HEK293 (cell line): ENCODE measurements around the gene ZC3H4.

ENCODE experiments used
- CTCF ChIA-PET: fragments of 350-600 bp; formaldehyde crosslinking; extraction: SDS; loops from one replicate; lab custom pipeline; 2021; ENCODE audit warnings: antibody characterized with exemption; lab: Yijun Ruan, JAX
- POLR2A ChIA-PET: fragments of 300-600 bp; formaldehyde crosslinking; extraction: SDS; loops from one replicate; lab custom pipeline; 2020; ENCODE audit warnings: antibody characterized with exemption, inconsistent platforms; lab: Yijun Ruan, JAX
- H3K27ac ChIP-seq: fragments of 200-500 bp; sonication (Bioruptor generic); 2 replicates; pipeline ENCODE4 v1.5.1; 2014; ENCODE audit warnings: low read depth, low read length, control low read depth, inconsistent platforms; ENCODE audit errors: extremely low read depth
- H3K36me3 ChIP-seq, 2 experiments: fragments of 200-500 bp in 1 of 2; sonication (Bioruptor generic) in 1 of 2; 1 replicate in 1 of 2; 2 replicates in 1 of 2; pipeline ENCODE4 v1.5.1; 2014 to 2017; ENCODE audit warnings: inconsistent platforms in 2 of 2, low read length in 2 of 2; ENCODE audit not compliant: control insufficient read depth in 2 of 2, insufficient read depth in 1 of 2
- H3K4me1 ChIP-seq: fragments of 200-500 bp; sonication (Bioruptor generic); 2 replicates; pipeline ENCODE4 v1.5.1; 2014; ENCODE audit warnings: mild to moderate bottlenecking, low read length, inconsistent platforms; ENCODE audit not compliant: control insufficient read depth, insufficient read depth
- H3K4me3 ChIP-seq: 2 replicates; pipeline ENCODE4 v1.5.1; 2011; ENCODE audit warnings: low read depth, mild to moderate bottlenecking, control low read depth, low read length, moderate library complexity
- H3K9me3 ChIP-seq: fragments of 200-500 bp; sonication (Bioruptor generic); 2 replicates; pipeline ENCODE4 v1.5.1; 2014; ENCODE audit warnings: low read depth, low read length, inconsistent platforms; ENCODE audit not compliant: control insufficient read depth, insufficient read depth
- BCL11B ChIP-seq: fragments of 450-650 bp; formaldehyde crosslinking; IDR thresholded peaks from 2 replicates; pipeline ENCODE4 v1.5.1; 2016; ENCODE audit warnings: low read depth, missing biosample characterization, missing genetic modification characterization
- CTCF ChIP-seq: fragments of 450-650 bp; formaldehyde crosslinking; IDR thresholded peaks from 2 replicates; pipeline ENCODE4 v1.5.1; 2016; ENCODE audit warnings: missing biosample characterization, missing genetic modification characterization
- GLIS1 ChIP-seq: fragments of 450-650 bp; formaldehyde crosslinking; IDR thresholded peaks from 2 replicates; pipeline ENCODE4 v1.5.1; 2016; ENCODE audit warnings: missing biosample characterization, missing genetic modification characterization
- KLF8 ChIP-seq: fragments of 450-650 bp; formaldehyde crosslinking; IDR thresholded peaks from 2 replicates; pipeline ENCODE4 v1.5.1; 2016; ENCODE audit warnings: missing biosample characterization, missing genetic modification characterization
- SP3 ChIP-seq: fragments of 450-650 bp; formaldehyde crosslinking; IDR thresholded peaks from 2 replicates; pipeline ENCODE4 v1.5.1; 2016; ENCODE audit warnings: missing biosample characterization, missing genetic modification characterization
- ZNF280D ChIP-seq: fragments of 450-650 bp; formaldehyde crosslinking; IDR thresholded peaks from 2 replicates; pipeline ENCODE4 v1.5.1; 2016; ENCODE audit warnings: missing biosample characterization, missing genetic modification characterization
- ZNF341 ChIP-seq: fragments of 450-650 bp; formaldehyde crosslinking; IDR thresholded peaks from 2 replicates; pipeline ENCODE4; 2016; ENCODE audit warnings: low read depth, missing biosample characterization, missing genetic modification characterization
- ZNF48 ChIP-seq: fragments of 450-650 bp; formaldehyde crosslinking; IDR thresholded peaks from 2 replicates; pipeline ENCODE4 v1.5.1; 2016; ENCODE audit warnings: missing biosample characterization, missing genetic modification characterization
- ZNF555 ChIP-seq: fragments of 450-650 bp; formaldehyde crosslinking; conservative IDR thresholded peaks from 2 replicates; pipeline ENCODE4 v1.5.1; 2017; ENCODE audit warnings: missing biosample characterization, mild to moderate bottlenecking, missing genetic modification characterization, inconsistent platforms
- ZNF629 ChIP-seq: fragments of 450-650 bp; formaldehyde crosslinking; IDR thresholded peaks from 2 replicates; pipeline ENCODE4 v1.5.1; 2017; ENCODE audit warnings: missing biosample characterization, missing genetic modification characterization
- ZNF654 ChIP-seq: fragments of 450-650 bp; formaldehyde crosslinking; IDR thresholded peaks from 2 replicates; pipeline ENCODE4 v1.5.1; 2016; ENCODE audit warnings: low read depth, missing biosample characterization, missing genetic modification characterization
- ZNF664 ChIP-seq: fragments of 450-650 bp; formaldehyde crosslinking; IDR thresholded peaks from 2 replicates; pipeline ENCODE4 v1.5.1; 2016; ENCODE audit warnings: missing biosample characterization, missing genetic modification characterization
- ZNF843 ChIP-seq: fragments of 450-650 bp; formaldehyde crosslinking; IDR thresholded peaks from 2 replicates; pipeline ENCODE4 v1.5.1; 2016; ENCODE audit warnings: missing biosample characterization, missing genetic modification characterization
- ZXDB ChIP-seq: fragments of 450-650 bp; formaldehyde crosslinking; IDR thresholded peaks from 2 replicates; pipeline ENCODE4 v1.5.1; 2016; ENCODE audit warnings: missing biosample characterization, missing genetic modification characterization
- TF ChIP-seq, protein P1 (sequence below): fragments of 450-650 bp; IDR thresholded peaks from 2 replicates; pipeline ENCODE4 v1.5.1; 2018; ENCODE audit warnings: missing biosample characterization, missing genetic modification characterization
- TF ChIP-seq, protein P2 (sequence below): fragments of 450-650 bp; formaldehyde crosslinking; IDR thresholded peaks from 2 replicates; pipeline ENCODE4 v1.5.1; 2016; ENCODE audit warnings: missing biosample characterization, missing genetic modification characterization
- TF ChIP-seq, protein P3 (sequence below): fragments of 450-650 bp; formaldehyde crosslinking; IDR thresholded peaks from 2 replicates; pipeline ENCODE4 v1.5.1; 2016; ENCODE audit warnings: missing biosample characterization, missing genetic modification characterization, low read depth

Gene ZC3H4

DNA sequence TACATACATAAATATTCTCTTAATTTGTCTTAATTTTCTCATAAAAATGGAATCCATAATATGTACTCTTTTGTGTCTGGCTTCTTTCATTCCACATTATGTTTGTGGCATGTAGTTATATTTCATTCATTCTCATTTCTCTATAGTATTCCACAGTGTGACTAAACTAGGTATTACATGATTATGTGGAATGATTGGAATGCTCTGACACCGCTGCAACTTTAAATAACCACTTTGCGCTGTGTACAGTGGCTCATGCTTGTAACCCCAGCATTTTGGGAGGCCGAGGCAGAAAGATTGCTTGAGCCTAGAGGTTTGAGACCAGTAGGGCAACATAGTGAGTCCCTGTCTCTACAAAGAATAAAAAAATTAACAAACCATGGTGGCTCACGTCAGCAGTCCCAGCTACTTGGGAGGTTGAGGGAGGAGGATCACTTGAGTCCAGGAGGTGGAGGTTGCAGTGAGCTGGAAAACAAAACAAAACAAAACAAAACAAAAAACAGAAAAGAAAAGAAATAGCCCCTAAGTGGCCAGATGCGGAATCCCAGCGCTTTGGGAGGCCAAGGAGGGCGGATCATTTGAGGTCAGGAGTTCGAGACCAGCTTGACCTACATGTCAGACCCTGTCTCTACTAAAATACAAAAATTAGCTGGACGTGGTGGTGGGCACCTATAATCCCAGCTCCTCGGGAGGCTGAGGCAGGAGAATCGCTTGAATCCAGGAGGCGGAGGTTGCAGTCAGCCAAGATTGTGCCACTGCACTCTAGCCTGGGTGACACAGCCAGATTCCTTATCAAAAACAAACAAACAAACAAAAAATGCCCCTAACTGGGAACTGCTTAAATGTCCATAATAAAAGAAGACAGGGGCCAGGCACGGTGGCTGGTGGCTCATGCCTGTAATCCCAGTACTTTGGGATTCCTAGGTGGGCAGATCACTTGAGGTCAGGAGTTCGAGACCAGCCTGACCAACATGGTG is 9.1 kb upstream of the ZC3H4 start:
- no peak for TF ChIP-seq ZNF280D
- TF ChIP-seq, protein P1, sequence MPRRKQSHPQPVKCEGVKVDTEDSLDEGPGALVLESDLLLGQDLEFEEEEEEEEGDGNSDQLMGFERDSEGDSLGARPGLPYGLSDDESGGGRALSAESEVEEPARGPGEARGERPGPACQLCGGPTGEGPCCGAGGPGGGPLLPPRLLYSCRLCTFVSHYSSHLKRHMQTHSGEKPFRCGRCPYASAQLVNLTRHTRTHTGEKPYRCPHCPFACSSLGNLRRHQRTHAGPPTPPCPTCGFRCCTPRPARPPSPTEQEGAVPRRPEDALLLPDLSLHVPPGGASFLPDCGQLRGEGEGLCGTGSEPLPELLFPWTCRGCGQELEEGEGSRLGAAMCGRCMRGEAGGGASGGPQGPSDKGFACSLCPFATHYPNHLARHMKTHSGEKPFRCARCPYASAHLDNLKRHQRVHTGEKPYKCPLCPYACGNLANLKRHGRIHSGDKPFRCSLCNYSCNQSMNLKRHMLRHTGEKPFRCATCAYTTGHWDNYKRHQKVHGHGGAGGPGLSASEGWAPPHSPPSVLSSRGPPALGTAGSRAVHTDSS (tag by site-specific recombination), result no peak
- TF ChIP-seq ZNF654 (tag by site-specific recombination), result no peak
- no peak for TF ChIP-seq ZNF341 (tag by site-specific recombination)
- no peak for TF ChIP-seq CTCF (tag by site-specific recombination)
- TF ChIP-seq ZNF555 (tag by site-specific recombination), result no peak
- no peak for TF ChIP-seq ZXDB
- TF ChIP-seq SP3 (tag by site-specific recombination), result no peak
- TF ChIP-seq, protein P2, sequence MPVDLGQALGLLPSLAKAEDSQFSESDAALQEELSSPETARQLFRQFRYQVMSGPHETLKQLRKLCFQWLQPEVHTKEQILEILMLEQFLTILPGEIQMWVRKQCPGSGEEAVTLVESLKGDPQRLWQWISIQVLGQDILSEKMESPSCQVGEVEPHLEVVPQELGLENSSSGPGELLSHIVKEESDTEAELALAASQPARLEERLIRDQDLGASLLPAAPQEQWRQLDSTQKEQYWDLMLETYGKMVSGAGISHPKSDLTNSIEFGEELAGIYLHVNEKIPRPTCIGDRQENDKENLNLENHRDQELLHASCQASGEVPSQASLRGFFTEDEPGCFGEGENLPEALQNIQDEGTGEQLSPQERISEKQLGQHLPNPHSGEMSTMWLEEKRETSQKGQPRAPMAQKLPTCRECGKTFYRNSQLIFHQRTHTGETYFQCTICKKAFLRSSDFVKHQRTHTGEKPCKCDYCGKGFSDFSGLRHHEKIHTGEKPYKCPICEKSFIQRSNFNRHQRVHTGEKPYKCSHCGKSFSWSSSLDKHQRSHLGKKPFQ, result no peak
- peak; percentile 59 for TF ChIP-seq GLIS1 (tag by site-specific recombination)
- TF ChIP-seq BCL11B (tag by site-specific recombination), result 0 out of 2 replicates have a peak, but pooled peaks have one; percentile 16
- 0 out of 2 replicates have a peak, but pooled peaks have one; percentile 15 for TF ChIP-seq KLF8 (tag by site-specific recombination)
- peak; percentile 76; the same call in 1 of the 2 replicates for TF ChIP-seq ZNF664
- TF ChIP-seq, protein P3, sequence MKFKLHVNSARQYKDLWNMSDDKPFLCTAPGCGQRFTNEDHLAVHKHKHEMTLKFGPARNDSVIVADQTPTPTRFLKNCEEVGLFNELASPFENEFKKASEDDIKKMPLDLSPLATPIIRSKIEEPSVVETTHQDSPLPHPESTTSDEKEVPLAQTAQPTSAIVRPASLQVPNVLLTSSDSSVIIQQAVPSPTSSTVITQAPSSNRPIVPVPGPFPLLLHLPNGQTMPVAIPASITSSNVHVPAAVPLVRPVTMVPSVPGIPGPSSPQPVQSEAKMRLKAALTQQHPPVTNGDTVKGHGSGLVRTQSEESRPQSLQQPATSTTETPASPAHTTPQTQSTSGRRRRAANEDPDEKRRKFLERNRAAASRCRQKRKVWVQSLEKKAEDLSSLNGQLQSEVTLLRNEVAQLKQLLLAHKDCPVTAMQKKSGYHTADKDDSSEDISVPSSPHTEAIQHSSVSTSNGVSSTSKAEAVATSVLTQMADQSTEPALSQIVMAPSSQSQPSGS (tag by site-specific recombination), result no peak
- TF ChIP-seq ZNF843, result no peak
- TF ChIP-seq ZNF629, result 0 out of 2 replicates have a peak, but pooled peaks have one; percentile 27
- TF ChIP-seq ZNF48 (tag by site-specific recombination), result no peak
- TF ChIP-seq, all 188 proteins: peak for 5
- ChIA-PET POLR2A (interaction anchor here (0.6 to 3.2 kb wide), 5 partner anchors 9 to 334 kb away, joined by 3 to 25 read pairs (median 4); partner anchors contain the start of genes SLC1A5 and ZC3H4), CTCF (interaction anchor here (0.6 to 6.4 kb wide), 13 partner anchors 9 to 576 kb away, joined by 3 to 69 read pairs (median 6); partner anchors contain the start of gene ZC3H4)
- Histone ChIP-seq H3K9me3 (no peaks in the 10 kb centered on the region), H3K4me1 (0 out of 2 replicates have a peak, but pooled peaks cover 2% of the 10 kb centered on the region), H3K36me3 (no peaks in the 10 kb centered on the region; a peak in 1 of 3 replicates), H3K4me3 (no peak overlapping the region), H3K27ac (no peak overlapping the region)
